ENCODE results near the gene MED15. TPM values are rescaled to one million over a fixed set of nuclear protein-coding genes. Genes with fewer than 3 reads are reported as not detected.

The MED15 gene
- total RNA-seq, 1 donor from 2014 or later, result 83.6 TPM

GRCh38 chr22:20526628-20527355 lies 19.4 kb downstream of the MED15 start:
- Mint-ChIP-seq H3K36me3 (ENCODE audit: unreplicated experiment) (peaks cover 4% of the 10 kb centered on the region), H3K27me3 (ENCODE audit: unreplicated experiment) (peaks cover 5% of the 10 kb centered on the region), H3K27ac (ENCODE audit: unreplicated experiment) (no peak overlapping the region), H3K9me3 (ENCODE audit: unreplicated experiment) (peaks cover 3% of the 10 kb centered on the region), H3K4me1 (ENCODE audit: low read depth, unreplicated experiment) (peaks cover 34% of the 10 kb centered on the region), H3K4me3 (ENCODE audit: unreplicated experiment) (no peak overlapping the region)
- TF ChIP-seq CTCF (IDR thresholded peaks at IDR 0.05; ENCODE audit: partially characterized antibody, unreplicated experiment), result no peak
- no peak for DNase-seq

GRCh38 chr22:20528405-20528978 lies 21.1 kb downstream of the MED15 start:
- Mint-ChIP-seq H3K9me3 (ENCODE audit: unreplicated experiment) (peaks cover 6% of the 10 kb centered on the region), H3K27ac (ENCODE audit: unreplicated experiment) (no peak overlapping the region), H3K36me3 (ENCODE audit: unreplicated experiment) (peaks cover 4% of the 10 kb centered on the region), H3K4me1 (ENCODE audit: low read depth, unreplicated experiment) (peaks cover 36% of the 10 kb centered on the region), H3K27me3 (ENCODE audit: unreplicated experiment) (peaks cover 2% of the 10 kb centered on the region), H3K4me3 (ENCODE audit: unreplicated experiment) (no peak overlapping the region)
- no peak for DNase-seq
- TF ChIP-seq CTCF (IDR thresholded peaks at IDR 0.05; ENCODE audit: partially characterized antibody, unreplicated experiment), result no peak

- no peak for TF ChIP-seq CTCF (IDR thresholded peaks at IDR 0.05; ENCODE audit: partially characterized antibody, unreplicated experiment)
- H3K27me3 Mint-ChIP-seq (ENCODE audit: unreplicated experiment), result peaks cover 7% of the 10 kb centered on the region
- DNase-seq, result no peak
- H3K9me3 Mint-ChIP-seq (ENCODE audit: unreplicated experiment), result peaks cover 7% of the 10 kb centered on the region
- peaks cover 34% of the 10 kb centered on the region for H3K4me1 Mint-ChIP-seq (ENCODE audit: low read depth, unreplicated experiment)
- H3K36me3 Mint-ChIP-seq (ENCODE audit: unreplicated experiment), result peaks cover 4% of the 10 kb centered on the region
- no peak overlapping the region for H3K27ac Mint-ChIP-seq (ENCODE audit: unreplicated experiment)
- no peak overlapping the region for H3K4me3 Mint-ChIP-seq (ENCODE audit: unreplicated experiment)
Observed at GRCh38 chr22:20530368-20531153, 23.2 kb downstream of the MED15 start.

- DNase-seq, result no peak
- TF ChIP-seq CTCF (IDR thresholded peaks at IDR 0.05; ENCODE audit: partially characterized antibody, unreplicated experiment), result no peak
- H3K36me3 Mint-ChIP-seq (ENCODE audit: unreplicated experiment), result peaks cover 4% of the 10 kb centered on the region
- H3K27me3 Mint-ChIP-seq (ENCODE audit: unreplicated experiment), result peaks cover 7% of the 10 kb centered on the region
- peaks cover 34% of the 10 kb centered on the region for H3K4me1 Mint-ChIP-seq (ENCODE audit: low read depth, unreplicated experiment)
- H3K4me3 Mint-ChIP-seq (ENCODE audit: unreplicated experiment), result no peak overlapping the region
- H3K9me3 Mint-ChIP-seq (ENCODE audit: unreplicated experiment), result peaks cover 7% of the 10 kb centered on the region
- no peak overlapping the region for H3K27ac Mint-ChIP-seq (ENCODE audit: unreplicated experiment)
Observed at GRCh38 chr22:20531154-20531403, 23.7 kb downstream of the MED15 start.
